GM12892 (cell line): ENCODE results near the gene CEP131.

ENCODE experiments used
- DNase-seq: peaks from one replicate; pipeline ENCODE4 v3.0.0; 2011; ENCODE audit not compliant: insufficient read length
- FAIRE-seq: peaks from 2 replicates; lab custom pipeline; 2011; peaks lifted over from hg19 to GRCh38; lab: Jason Lieb, UNC
- POLR2A ChIP-seq: IDR thresholded peaks from 2 replicates; pipeline ENCODE4 v1.6.1; 2011; ENCODE audit warnings: low read depth, low read length, control low read depth
- POLR2AphosphoS5 ChIP-seq: IDR thresholded peaks from 2 replicates; pipeline ENCODE4 v1.6.1; 2011; ENCODE audit warnings: low read depth, low read length, control low read depth
- TAF1 ChIP-seq: IDR thresholded peaks from 2 replicates; pipeline ENCODE4 v1.6.1; 2011; ENCODE audit warnings: low read depth, mild to moderate bottlenecking, control low read depth, low read length, borderline replicate concordance

CEP131 gene

DNA sequence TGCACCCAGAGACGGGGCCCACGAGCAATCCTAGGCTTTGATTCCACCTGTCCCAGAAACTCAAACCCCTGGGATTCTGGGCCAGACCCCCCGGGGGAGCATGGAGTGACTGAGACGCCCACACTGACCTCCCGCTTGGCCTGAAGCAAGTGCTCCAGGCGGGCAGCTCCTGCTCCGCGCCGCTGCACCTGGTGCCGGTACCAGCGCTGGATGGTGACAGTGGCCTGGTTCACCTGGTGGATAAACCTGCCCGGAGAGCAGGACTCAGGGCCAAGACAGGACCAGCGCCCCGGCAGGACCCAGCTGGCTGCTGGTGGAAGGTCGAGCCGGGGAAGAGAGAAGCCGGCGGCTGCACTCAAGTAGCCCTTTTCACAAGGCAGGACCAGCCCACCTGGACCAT, 22.6 kb downstream of the CEP131 start:
- DNase-seq: no peak
- FAIRE-seq: no peak
- TF ChIP-seq POLR2AphosphoS5 (no peak), TAF1 (no peak), POLR2A (no peak)

DNA sequence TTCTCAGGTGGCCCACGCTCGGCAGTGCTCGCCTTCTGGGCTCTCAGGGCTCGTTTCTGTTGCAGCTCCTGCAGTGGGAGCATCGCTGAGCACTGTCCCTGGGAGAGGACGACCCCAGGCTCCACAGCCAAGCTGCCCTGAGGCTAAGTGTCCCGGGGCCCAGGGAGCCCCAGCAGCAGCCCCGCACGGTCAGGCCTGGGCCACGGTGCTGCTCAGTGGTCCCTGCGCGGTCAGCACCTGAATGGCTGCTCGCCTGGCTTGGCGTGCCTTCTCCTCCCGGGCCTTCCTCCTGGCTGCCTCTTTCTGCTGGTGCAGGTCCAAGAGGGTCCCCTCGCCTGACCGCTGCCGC, 23.3 kb downstream of the CEP131 start:
- DNase-seq (no peak), FAIRE-seq (no peak)
- TF ChIP-seq POLR2AphosphoS5 (no peak), POLR2A (no peak), TAF1 (no peak)

DNA sequence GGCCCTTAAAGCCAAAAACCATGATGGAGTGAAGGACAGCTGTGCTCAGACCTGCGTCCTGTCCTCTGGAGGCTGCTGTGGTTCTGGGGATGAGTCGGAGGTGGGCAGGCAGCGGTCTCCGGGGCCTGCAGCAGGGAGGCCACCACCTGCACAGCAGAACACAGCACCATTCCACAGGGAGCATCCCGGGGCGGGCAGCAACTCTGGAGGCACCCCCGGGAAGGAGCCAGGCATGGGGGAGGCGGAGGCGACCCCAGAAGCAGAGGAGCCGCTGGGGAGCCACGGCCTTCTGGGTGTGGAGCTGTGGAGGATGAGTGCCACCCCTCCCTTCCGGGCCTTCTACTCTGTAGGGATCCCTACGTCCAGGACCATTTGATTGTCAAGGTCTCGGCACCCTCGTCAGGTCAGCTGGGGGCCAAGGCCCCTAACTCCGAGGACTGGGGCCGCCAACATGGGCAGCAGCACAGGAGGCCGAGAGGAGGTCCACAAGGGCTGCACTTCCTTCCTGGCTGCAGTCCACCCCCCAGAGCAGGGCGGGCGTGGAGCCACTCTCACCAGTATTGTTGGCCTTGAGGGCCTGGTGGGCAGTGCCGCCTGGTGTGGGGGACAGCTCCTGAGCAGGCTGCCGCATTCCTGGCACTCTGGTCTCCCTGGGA, 23.8 kb downstream of the CEP131 start:
- TF ChIP-seq TAF1 (no peak), POLR2AphosphoS5 (no peak), POLR2A (no peak)
- FAIRE-seq (no peak), DNase-seq (no peak)

DNA sequence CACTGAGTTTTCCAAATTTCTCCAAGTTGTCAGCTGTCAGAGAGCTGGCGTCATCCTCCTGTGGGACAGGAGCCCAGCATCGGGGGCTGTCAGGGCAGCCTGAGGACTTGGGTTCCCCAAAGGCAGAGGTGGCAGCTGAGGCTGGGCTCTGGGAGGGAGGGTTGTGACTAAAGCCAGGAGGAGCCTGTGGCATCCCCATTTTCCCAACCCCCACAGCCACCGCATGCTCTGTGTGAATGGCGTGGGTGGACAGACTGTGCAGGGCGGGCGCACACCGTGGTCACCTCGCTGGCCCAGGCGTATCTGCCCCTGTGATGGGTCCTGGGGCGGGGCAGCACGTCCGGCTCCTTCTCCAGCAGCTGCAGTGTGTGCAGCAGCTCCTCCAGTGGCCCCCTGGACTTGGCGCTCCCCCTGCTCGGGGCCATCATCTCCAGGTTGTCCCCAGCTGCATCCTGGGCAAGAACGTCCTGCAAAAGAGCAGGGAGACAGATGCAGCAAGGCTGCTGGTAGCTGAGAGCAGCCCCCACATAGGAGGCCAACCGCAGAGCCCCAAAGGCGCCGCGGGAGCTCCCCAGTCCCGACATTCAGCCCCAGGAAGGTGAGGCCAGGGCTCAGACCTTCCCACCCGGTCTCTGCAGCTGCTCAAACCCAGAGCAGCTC, 24.8 kb downstream of the CEP131 start:
- TF ChIP-seq POLR2AphosphoS5: no peak
- TF ChIP-seq TAF1: no peak
- no peak for TF ChIP-seq POLR2A
- DNase-seq: no peak

DNA sequence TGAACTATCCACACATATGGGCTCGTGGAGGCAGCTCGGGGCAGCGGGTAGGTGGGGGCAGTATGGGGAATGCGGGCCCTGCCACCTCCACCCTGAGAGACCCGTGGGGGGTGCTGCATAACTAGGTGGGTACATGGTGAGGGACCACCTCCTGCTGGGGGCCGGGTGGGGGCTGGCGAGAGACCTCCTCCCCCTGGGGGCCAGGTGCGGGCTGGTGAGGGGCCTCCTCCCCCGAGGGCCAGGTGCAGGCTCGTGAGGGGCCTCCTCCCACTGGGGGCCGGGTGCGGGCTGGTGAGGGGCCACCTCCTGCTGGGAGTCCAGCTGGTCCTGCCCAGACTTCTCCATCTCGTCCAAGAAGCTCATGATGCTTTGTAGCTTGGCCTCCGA, 25.4 kb downstream of the CEP131 start:
- FAIRE-seq (no peak), DNase-seq (no peak)
- TF ChIP-seq POLR2AphosphoS5 (no peak), TAF1 (no peak), POLR2A (no peak)

More for the DNA sequence above, 24.8 kb downstream of the CEP131 start:
- no peak for FAIRE-seq

- FAIRE-seq (no peak), DNase-seq (no peak)
- TF ChIP-seq POLR2AphosphoS5: no peak
- TF ChIP-seq TAF1: no peak
- no peak for TF ChIP-seq POLR2A
Measured at GRCh38 chr17:81196505-81197408, 26.0 kb downstream of the CEP131 start.

DNA sequence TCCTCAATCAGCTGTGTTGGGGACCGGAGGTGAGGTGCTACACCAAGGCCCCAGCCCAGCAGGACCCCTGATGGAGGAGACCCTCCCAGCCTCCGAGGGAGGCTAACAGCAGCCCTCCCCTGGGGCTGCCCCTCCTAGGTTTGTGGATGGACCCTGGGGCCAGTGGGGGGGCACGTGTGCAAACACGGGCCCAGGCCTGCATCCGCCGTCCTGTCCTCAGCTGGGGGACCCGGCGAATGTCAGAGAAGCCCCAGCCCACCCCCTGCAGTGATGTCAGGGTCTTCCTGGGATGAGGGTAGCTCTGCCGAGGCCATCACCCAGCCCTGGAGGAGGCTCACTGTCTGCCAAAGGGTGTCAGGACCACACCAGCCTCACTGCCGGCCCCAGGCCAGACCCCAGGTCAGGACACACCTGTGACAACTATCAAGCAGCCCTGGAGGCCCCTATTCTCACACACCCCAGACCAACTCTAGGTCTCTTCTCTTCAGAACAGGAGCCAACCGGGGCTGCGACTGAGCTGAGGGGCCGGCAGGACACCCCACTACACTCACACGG, 26.7 kb downstream of the CEP131 start:
- DNase-seq: no peak
- TF ChIP-seq POLR2AphosphoS5 (no peak), POLR2A (no peak), TAF1 (no peak)
- no peak for FAIRE-seq

DNA sequence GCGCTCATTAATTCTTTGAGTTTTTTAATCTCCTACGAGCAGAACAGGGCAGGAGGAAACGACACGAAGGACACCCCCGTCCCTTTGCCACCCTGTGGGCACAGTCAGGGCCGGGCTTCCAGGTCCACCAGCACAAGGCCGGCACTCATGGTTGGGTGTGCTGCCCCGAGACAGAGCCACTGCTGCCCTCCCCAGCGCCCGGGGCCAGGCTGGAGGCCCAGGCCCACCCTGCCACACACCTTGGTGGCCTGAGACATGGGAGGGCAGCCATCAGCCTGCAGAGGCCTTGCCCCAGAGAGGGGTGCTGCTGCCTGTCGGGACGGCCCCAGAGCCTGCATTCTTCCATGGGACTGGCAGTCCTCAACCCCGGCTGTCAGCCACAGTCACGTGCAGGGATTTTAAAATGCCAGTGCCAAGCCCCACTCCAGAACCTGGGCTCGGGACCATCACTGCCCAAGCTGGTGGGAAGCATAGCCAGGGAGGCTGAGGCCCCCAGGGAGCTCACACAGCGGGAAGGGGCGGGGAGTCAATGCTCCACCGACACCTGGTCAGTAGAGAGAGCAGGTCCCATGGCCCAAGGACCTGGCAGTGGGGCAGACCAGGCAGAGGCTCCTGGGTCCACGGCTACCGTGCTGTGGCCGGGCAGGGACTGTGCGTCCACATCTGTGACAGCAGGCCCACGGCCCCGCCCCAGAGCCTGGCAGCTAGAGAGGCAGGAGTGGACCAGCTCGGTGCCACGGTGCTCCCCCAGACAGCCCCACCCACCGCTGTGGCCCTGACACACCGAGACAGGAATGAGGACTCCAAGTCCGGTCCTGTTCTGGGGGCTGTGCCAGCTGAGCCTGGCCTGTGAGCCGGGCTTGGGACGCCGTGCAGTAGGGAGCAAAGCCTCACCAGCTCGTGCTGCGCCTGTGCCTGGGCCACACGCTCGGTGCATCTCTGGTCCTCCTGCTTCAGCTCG, 27.5 kb downstream of the CEP131 start:
- FAIRE-seq (no peak), DNase-seq (no peak)
- TF ChIP-seq TAF1 (no peak), POLR2AphosphoS5 (no peak), POLR2A (no peak)

DNA sequence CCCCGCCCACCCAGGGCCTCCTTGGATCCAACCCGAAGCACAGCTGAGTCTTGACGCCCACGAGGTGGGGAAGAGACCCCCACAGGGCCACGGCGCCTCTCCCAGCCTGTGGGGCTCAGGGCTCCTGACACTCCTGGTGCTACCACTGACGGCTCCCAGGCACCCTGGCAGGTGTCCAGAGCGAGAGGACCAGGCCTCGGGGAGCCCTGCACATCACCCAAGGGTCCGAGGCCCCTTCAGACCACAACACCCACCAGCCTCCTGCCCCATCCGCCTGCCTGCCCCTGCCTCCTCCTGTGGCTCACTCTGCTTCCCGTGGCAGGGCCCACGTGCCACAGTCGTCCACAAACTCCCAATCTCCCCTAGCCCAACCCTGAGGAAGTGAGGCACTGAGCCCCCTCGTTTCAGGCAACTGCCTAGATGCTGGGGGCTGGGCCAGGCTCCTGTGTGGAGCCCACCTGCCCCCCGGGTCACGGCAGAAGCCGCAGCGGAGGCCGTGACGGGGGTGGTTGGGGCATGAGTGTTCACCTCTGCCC, 28.5 kb downstream of the CEP131 start:
- DNase-seq (no peak), FAIRE-seq (no peak)
- TF ChIP-seq TAF1 (no peak), POLR2AphosphoS5 (no peak), POLR2A (no peak)
